Upper lobe of right lung (tissue), 1 donor: ENCODE measurements around the gene ADAMTS2. TPM values are rescaled to one million over a fixed set of nuclear protein-coding genes. Genes with fewer than 3 reads are reported as not detected.

Experiments
- ATAC-seq: fragments of 200-7000 bp; cut with Tn5 transposase; one replicate; pipeline ENCODE4 v1.9.1; 2020; ENCODE audit warnings: mild to moderate bottlenecking, moderate library complexity
- DNase-seq: peaks from one replicate; pipeline ENCODE4 v3.0.0-alpha.2; 2020
- H3K27ac ChIP-seq: fragments of 200-600 bp; one replicate; pipeline ENCODE4 v1.8.0; 2022
- H3K27me3 ChIP-seq: fragments of 200-600 bp; one replicate; pipeline ENCODE4 v1.8.0; 2022; ENCODE audit warnings: mild to moderate bottlenecking
- H3K36me3 ChIP-seq: fragments of 200-600 bp; one replicate; pipeline ENCODE4 v1.8.0; 2022
- H3K4me1 ChIP-seq: fragments of 200-600 bp; one replicate; pipeline ENCODE4 v1.8.0; 2022
- H3K4me3 ChIP-seq: fragments of 200-600 bp; one replicate; pipeline ENCODE4 v1.8.0; 2022; ENCODE audit warnings: mild to moderate bottlenecking
- H3K9me3 ChIP-seq: fragments of 200-600 bp; one replicate; pipeline ENCODE4 v1.8.0; 2022
- CTCF ChIP-seq: fragments of 200-600 bp; IDR thresholded peaks from one replicate; pipeline ENCODE4 v1.8.0; 2022; ENCODE audit warnings: antibody characterized with exemption
- intact Hi-C: fragments of 100-400 bp; cut with DNase I; formaldehyde crosslinking; loops from one replicate; pipeline ENCODE4 v1.11.0; 2022
- total RNA-seq: library from RNA; stranded (reverse); fragmentation: NEBNext Ultra II Directional; extraction: Animal tissue kit (Norgen Biotek cat#: 25700); gene quantifications from one replicate; pipeline ENCODE4 v1.2.1, GENCODE V29; 2021
- donor health status: DM: no; HTN: yes; CAD: no; lungs with severe emphysema.

The ADAMTS2 gene
- total RNA-seq, 1 donor from 2014 or later: 16.4 TPM

GRCh38 chr5:179304466-179304865 lies 40.8 kb downstream of the ADAMTS2 start:
- no peaks in the 10 kb centered on the region for H3K36me3 ChIP-seq
- DNase-seq (no peak), ATAC-seq (no peak)
- intact Hi-C loops: no loop called here
- no peaks in the 10 kb centered on the region for H3K27me3 ChIP-seq
- no peak overlapping the region for H3K4me3 ChIP-seq
- no peak for TF ChIP-seq CTCF
- H3K27ac ChIP-seq: peak overlapping the region; percentile 17
- no peaks in the 10 kb centered on the region for H3K4me1 ChIP-seq
- H3K9me3 ChIP-seq: no peaks in the 10 kb centered on the region

- Histone ChIP-seq H3K36me3 (no peaks in the 10 kb centered on the region), H3K9me3 (no peaks in the 10 kb centered on the region), H3K27me3 (no peaks in the 10 kb centered on the region), H3K4me3 (no peak overlapping the region), H3K4me1 (no peaks in the 10 kb centered on the region), H3K27ac (peak overlapping the region; percentile 55)
- peak; percentile 22 for DNase-seq
- intact Hi-C loops: no loop called here
- no peak for ATAC-seq
- no peak for TF ChIP-seq CTCF
These were observed 41.6 kb downstream of the ADAMTS2 start for GRCh38 chr5:179303451-179304200.

GRCh38 chr5:179302499-179303185 lies 42.6 kb downstream of the ADAMTS2 start:
- DNase-seq (peak; percentile 56), ATAC-seq (no peak)
- no peaks in the 10 kb centered on the region for H3K27me3 ChIP-seq
- no peaks in the 10 kb centered on the region for H3K9me3 ChIP-seq
- intact Hi-C loops: no loop called here
- H3K27ac ChIP-seq: no peak overlapping the region
- no peak for TF ChIP-seq CTCF
- no peaks in the 10 kb centered on the region for H3K4me1 ChIP-seq
- H3K4me3 ChIP-seq: no peak overlapping the region
- no peaks in the 10 kb centered on the region for H3K36me3 ChIP-seq

- H3K4me1 ChIP-seq: no peaks in the 10 kb centered on the region
- no peaks in the 10 kb centered on the region for H3K36me3 ChIP-seq
- H3K9me3 ChIP-seq: no peaks in the 10 kb centered on the region
- no peak for TF ChIP-seq CTCF
- DNase-seq (peak; percentile 51), ATAC-seq (peak; percentile 11)
- H3K4me3 ChIP-seq: no peak overlapping the region
- no peaks in the 10 kb centered on the region for H3K27me3 ChIP-seq
- intact Hi-C loops: no loop called here
- H3K27ac ChIP-seq: no peak overlapping the region
These were observed 43.5 kb downstream of the ADAMTS2 start for GRCh38 chr5:179301796-179302195.

- TF ChIP-seq CTCF: no peak
- intact Hi-C loops: no loop called here
- Histone ChIP-seq H3K27ac (no peak overlapping the region), H3K4me3 (no peak overlapping the region), H3K36me3 (no peaks in the 10 kb centered on the region), H3K9me3 (no peaks in the 10 kb centered on the region), H3K27me3 (no peaks in the 10 kb centered on the region), H3K4me1 (no peaks in the 10 kb centered on the region)
- ATAC-seq (no peak), DNase-seq (peak; percentile 23)
These were observed 43.9 kb downstream of the ADAMTS2 start for GRCh38 chr5:179301376-179301775.
